Liver (tissue), 9 donors: ENCODE measurements around the gene TACC2. TPM values are rescaled to one million over a fixed set of nuclear protein-coding genes. Genes with fewer than 3 reads are reported as not detected.

Experiments used
- DNase-seq: peaks from one replicate; pipeline ENCODE4 v3.0.0-alpha.2; 2017; ENCODE audit warnings: low spot score
- H3K27ac ChIP-seq, 2 donors: one replicate each; pipeline ENCODE4 v1.7.0; 2013; ENCODE audit warnings: inconsistent platforms in 2 of 2, low read length in 2 of 2, control low read depth in 1 of 2, low read depth in 1 of 2, mild to moderate bottlenecking in 1 of 2
- H3K27me3 ChIP-seq, 4 donors: one replicate each; pipeline versions ENCODE4 v1.6.1 to v1.7.0; 2013; ENCODE audit warnings: low read length in 3 of 4, inconsistent platforms in 1 of 4, mild to moderate bottlenecking in 1 of 4, moderate library complexity in 1 of 4; ENCODE audit not compliant: control insufficient read depth in 4 of 4, insufficient read depth in 4 of 4
- H3K36me3 ChIP-seq, 4 donors: one replicate each; pipeline versions ENCODE4 v1.6.1 to v1.7.0; 2013; ENCODE audit warnings: low read length in 3 of 4, mild to moderate bottlenecking in 3 of 4, low read depth in 1 of 4, moderate library complexity in 1 of 4; ENCODE audit not compliant: control insufficient read depth in 4 of 4, insufficient read depth in 3 of 4
- H3K4me1 ChIP-seq, 4 donors: one replicate each; pipeline versions ENCODE4 v1.6.1 to v1.7.0; 2013; ENCODE audit warnings: low read length in 3 of 4, mild to moderate bottlenecking in 3 of 4, moderate library complexity in 1 of 4; ENCODE audit not compliant: control insufficient read depth in 4 of 4, insufficient read depth in 4 of 4
- H3K4me3 ChIP-seq, 3 donors: one replicate each; pipeline versions ENCODE4 v1.6.1 to v1.7.0; 2013; ENCODE audit warnings: low read length in 3 of 3, control low read depth in 1 of 3, low read depth in 1 of 3, mild to moderate bottlenecking in 1 of 3
- H3K9ac ChIP-seq, 2 donors: one replicate each; pipeline ENCODE4 v1.7.0; 2013; ENCODE audit warnings: low read length in 2 of 2, mild to moderate bottlenecking in 2 of 2, moderate library complexity in 2 of 2, control low read depth in 1 of 2, low read depth in 1 of 2
- H3K9me3 ChIP-seq, 4 donors: one replicate each; pipeline versions ENCODE4 v1.6.1 to v1.7.0; 2013; ENCODE audit warnings: low read length in 3 of 4; ENCODE audit not compliant: control insufficient read depth in 4 of 4
- EGR1 ChIP-seq, 2 donors: IDR thresholded peaks; 2 replicates each; pipeline ENCODE4 v1.6.1; 2016 to 2018; ENCODE audit warnings: antibody characterized with exemption in 2 of 2, low read depth in 2 of 2
- FOXA1 ChIP-seq: IDR thresholded peaks from 2 replicates; pipeline ENCODE4 v1.6.1; 2016; ENCODE audit warnings: antibody characterized with exemption
- FOXA2 ChIP-seq: IDR thresholded peaks from 2 replicates; pipeline ENCODE4 v1.6.1; 2016; ENCODE audit warnings: antibody characterized with exemption
- GABPA ChIP-seq, 2 donors: IDR thresholded peaks in 1 of 2; conservative IDR thresholded peaks in 1 of 2; 2 replicates each; pipeline ENCODE4 v1.6.1; 2016; ENCODE audit warnings: antibody characterized with exemption in 2 of 2, mild to moderate bottlenecking in 1 of 2, moderate library complexity in 1 of 2
- HNF4A ChIP-seq, 2 donors: conservative IDR thresholded peaks; 2 replicates each; pipeline ENCODE4 v1.6.1; 2016; ENCODE audit warnings: antibody characterized with exemption in 2 of 2, mild to moderate bottlenecking in 2 of 2
- HNF4G ChIP-seq: IDR thresholded peaks from 2 replicates; pipeline ENCODE4 v1.6.1; 2016; ENCODE audit warnings: antibody characterized with exemption
- JUND ChIP-seq, 2 donors: IDR thresholded peaks; 2 replicates each; pipeline ENCODE4 v1.6.1; 2016; ENCODE audit warnings: antibody characterized with exemption in 2 of 2
- NR2F2 ChIP-seq: IDR thresholded peaks from 2 replicates; pipeline ENCODE4 v1.6.1; 2016; ENCODE audit warnings: antibody characterized with exemption
- RAD21 ChIP-seq, 2 donors: IDR thresholded peaks; 2 replicates each; pipeline ENCODE4 v1.6.1; 2016; ENCODE audit warnings: antibody characterized with exemption in 2 of 2, mild to moderate bottlenecking in 2 of 2
- REST ChIP-seq: IDR thresholded peaks from 2 replicates; pipeline ENCODE4 v1.6.1; 2016; ENCODE audit warnings: antibody characterized with exemption, mild to moderate bottlenecking
- RXRA ChIP-seq, 2 donors: IDR thresholded peaks; 2 replicates each; pipeline ENCODE4 v1.6.1; 2017 to 2018; ENCODE audit warnings: antibody characterized with exemption in 2 of 2, mild to moderate bottlenecking in 1 of 2
- SP1 ChIP-seq: IDR thresholded peaks from 2 replicates; pipeline ENCODE4 v1.6.1; 2018; ENCODE audit warnings: antibody characterized with exemption, mild to moderate bottlenecking
- TAF1 ChIP-seq: conservative IDR thresholded peaks from 2 replicates; pipeline ENCODE4 v1.6.1; 2016; ENCODE audit warnings: antibody characterized with exemption, mild to moderate bottlenecking
- YY1 ChIP-seq: IDR thresholded peaks from 2 replicates; pipeline ENCODE4 v1.6.1; 2016; ENCODE audit warnings: antibody characterized with exemption, mild to moderate bottlenecking
- WGBS: extraction: QIAGEN DNeasy Blood & Tissue Kit; methylation state at CpG from one replicate; pipeline ENCODE4 v1.1.7; 2013; 5-methylcytosine and 5-hydroxymethylcytosine counted together
- polyA plus RNA-seq, 2 donors: library from polyadenylated mRNA; stranded (reverse) in 1 of 2; unstranded in 1 of 2; fragments of 200-250 nt in 1 of 2; fragments of >200 nt in 1 of 2; fragmentation: Nextera tagmentation in 1 of 2; extraction: Ambion mirVana in 1 of 2; gene quantifications; one replicate each; pipeline versions ENCODE4 v1.2.1 to v1.2.3, GENCODE V29; 2013 to 2015
- total RNA-seq, 2 donors: library from RNA; depleted of rRNA; stranded (reverse); fragments of >200 nt; gene quantifications; one replicate each; pipeline ENCODE4 v1.2.3, GENCODE V29; 2014
- TF ChIP-seq, protein P1 (sequence below): IDR thresholded peaks from 2 replicates; pipeline ENCODE4 v1.6.1; 2016; ENCODE audit warnings: antibody characterized with exemption
- TF ChIP-seq, protein P2 (sequence below): IDR thresholded peaks from 2 replicates; pipeline ENCODE4 v1.6.1; 2016; ENCODE audit warnings: antibody characterized with exemption
- TF ChIP-seq, protein P3 (sequence below): IDR thresholded peaks from 2 replicates; pipeline ENCODE4 v1.6.1; 2016; ENCODE audit warnings: antibody characterized with exemption
- TF ChIP-seq, protein P4 (sequence below): fragments of 150-350 bp; IDR thresholded peaks from 2 replicates; pipeline ENCODE4 v1.5.1; 2017; ENCODE audit warnings: improper control_type of control experiment, low read depth, low read length; ENCODE audit not compliant: missing input control
- donor health status: healthy.
- donor health status: healthy.
- donor health status: healthy.
- donor health status: healthy.
- donor health status: healthy.

Gene TACC2
- total and polyA plus RNA-seq, 4 donors: 1.5 to 9.1 (median 7.8) TPM

DNA sequence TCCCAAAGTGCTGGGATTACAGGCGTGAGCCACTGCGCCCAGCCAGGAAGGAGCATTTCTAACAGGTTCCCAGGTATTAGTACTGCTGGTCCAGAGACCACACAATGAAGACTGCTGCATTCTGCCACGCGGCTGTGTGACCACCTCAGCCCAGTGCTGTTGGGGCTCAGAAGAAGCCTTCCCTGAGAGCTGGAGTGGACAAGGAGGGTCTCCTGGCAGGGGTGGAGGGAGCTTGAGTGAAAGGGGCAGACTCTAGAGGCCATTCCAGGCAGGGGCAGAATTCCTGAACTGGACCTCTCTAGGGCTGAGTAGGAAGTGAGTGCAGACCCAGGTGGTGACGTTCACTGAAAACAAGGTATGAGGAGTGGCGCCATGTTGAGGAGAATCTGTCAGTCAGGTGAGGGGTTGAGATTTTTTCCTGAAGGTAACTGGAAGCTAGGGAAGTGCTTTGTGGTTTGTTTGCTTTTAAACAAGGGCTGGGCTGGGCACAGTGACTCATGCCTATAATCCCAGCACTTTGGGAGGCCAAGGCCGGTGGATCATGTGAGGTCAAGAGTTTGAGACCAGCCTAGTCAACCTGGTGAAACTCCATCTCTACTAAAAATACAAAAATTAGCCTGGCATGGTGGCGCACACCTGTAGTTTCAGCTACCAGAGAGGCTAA is 67.6 kb downstream of the TACC2 start:
- H3K9me3 ChIP-seq: no peaks in the 10 kb centered on the region
- no peak for DNase-seq
- no peaks in the 10 kb centered on the region for H3K36me3 ChIP-seq
- TF ChIP-seq HNF4A (conservative IDR thresholded peaks at IDR 0.05) (no peak), TAF1 (no peak), FOXA2 (no peak), SP1 (no peak), FOXA1 (no peak), JUND (IDR thresholded peaks at IDR 0.05) (no peak), YY1 (no peak), REST (no peak), GABPA (IDR thresholded peaks at IDR 0.05 in 1 of 2, conservative IDR thresholded peaks at IDR 0.05 in 1 of 2) (no peak), EGR1 (IDR thresholded peaks at IDR 0.05; ENCODE audit: low read depth in 2 of 2) (no peak), NR2F2 (no peak), HNF4G (no peak), RAD21 (IDR thresholded peaks at IDR 0.05) (no peak), RXRA (IDR thresholded peaks at IDR 0.05) (no peak)
- TF ChIP-seq, protein P1, sequence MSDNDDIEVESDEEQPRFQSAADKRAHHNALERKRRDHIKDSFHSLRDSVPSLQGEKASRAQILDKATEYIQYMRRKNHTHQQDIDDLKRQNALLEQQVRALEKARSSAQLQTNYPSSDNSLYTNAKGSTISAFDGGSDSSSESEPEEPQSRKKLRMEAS: no peak
- TF ChIP-seq, protein P2, sequence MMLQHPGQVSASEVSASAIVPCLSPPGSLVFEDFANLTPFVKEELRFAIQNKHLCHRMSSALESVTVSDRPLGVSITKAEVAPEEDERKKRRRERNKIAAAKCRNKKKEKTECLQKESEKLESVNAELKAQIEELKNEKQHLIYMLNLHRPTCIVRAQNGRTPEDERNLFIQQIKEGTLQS: no peak
- TF ChIP-seq, protein P3, sequence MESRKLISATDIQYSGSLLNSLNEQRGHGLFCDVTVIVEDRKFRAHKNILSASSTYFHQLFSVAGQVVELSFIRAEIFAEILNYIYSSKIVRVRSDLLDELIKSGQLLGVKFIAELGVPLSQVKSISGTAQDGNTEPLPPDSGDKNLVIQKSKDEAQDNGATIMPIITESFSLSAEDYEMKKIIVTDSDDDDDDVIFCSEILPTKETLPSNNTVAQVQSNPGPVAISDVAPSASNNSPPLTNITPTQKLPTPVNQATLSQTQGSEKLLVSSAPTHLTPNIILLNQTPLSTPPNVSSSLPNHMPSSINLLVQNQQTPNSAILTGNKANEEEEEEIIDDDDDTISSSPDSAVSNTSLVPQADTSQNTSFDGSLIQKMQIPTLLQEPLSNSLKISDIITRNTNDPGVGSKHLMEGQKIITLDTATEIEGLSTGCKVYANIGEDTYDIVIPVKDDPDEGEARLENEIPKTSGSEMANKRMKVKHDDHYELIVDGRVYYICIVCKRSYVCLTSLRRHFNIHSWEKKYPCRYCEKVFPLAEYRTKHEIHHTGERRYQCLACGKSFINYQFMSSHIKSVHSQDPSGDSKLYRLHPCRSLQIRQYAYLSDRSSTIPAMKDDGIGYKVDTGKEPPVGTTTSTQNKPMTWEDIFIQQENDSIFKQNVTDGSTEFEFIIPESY: no peak
- TF ChIP-seq, protein P4, sequence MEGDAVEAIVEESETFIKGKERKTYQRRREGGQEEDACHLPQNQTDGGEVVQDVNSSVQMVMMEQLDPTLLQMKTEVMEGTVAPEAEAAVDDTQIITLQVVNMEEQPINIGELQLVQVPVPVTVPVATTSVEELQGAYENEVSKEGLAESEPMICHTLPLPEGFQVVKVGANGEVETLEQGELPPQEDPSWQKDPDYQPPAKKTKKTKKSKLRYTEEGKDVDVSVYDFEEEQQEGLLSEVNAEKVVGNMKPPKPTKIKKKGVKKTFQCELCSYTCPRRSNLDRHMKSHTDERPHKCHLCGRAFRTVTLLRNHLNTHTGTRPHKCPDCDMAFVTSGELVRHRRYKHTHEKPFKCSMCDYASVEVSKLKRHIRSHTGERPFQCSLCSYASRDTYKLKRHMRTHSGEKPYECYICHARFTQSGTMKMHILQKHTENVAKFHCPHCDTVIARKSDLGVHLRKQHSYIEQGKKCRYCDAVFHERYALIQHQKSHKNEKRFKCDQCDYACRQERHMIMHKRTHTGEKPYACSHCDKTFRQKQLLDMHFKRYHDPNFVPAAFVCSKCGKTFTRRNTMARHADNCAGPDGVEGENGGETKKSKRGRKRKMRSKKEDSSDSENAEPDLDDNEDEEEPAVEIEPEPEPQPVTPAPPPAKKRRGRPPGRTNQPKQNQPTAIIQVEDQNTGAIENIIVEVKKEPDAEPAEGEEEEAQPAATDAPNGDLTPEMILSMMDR: no peak
- 92% methylated on average over 8 of the region's 8 CpGs for WGBS
- no peak overlapping the region for H3K27ac ChIP-seq
- no peak overlapping the region for H3K9ac ChIP-seq
- no peaks in the 10 kb centered on the region for H3K4me1 ChIP-seq
- H3K4me3 ChIP-seq: no peak overlapping the region
- no peaks in the 10 kb centered on the region for H3K27me3 ChIP-seq
